Liver (tissue), 3 donors: ENCODE results near the gene MAT2B.

Source experiments
- CTCF ChIP-seq: fragments of 150-350 bp; IDR thresholded peaks from 2 replicates; pipeline ENCODE4 v1.5.1; 2017; ENCODE audit warnings: improper control_type of control experiment, low read depth, low read length; ENCODE audit not compliant: missing input control
- FOXA2 ChIP-seq: IDR thresholded peaks from 2 replicates; pipeline ENCODE4 v1.6.1; 2016; ENCODE audit warnings: antibody characterized with exemption
- JUND ChIP-seq, 2 donors: IDR thresholded peaks; 2 replicates each; pipeline ENCODE4 v1.6.1; 2016; ENCODE audit warnings: antibody characterized with exemption in 2 of 2
- TAF1 ChIP-seq: conservative IDR thresholded peaks from 2 replicates; pipeline ENCODE4 v1.6.1; 2016; ENCODE audit warnings: antibody characterized with exemption, mild to moderate bottlenecking
- TF ChIP-seq, protein P1 (sequence below): IDR thresholded peaks from 2 replicates; pipeline ENCODE4 v1.6.1; 2016; ENCODE audit warnings: antibody characterized with exemption, mild to moderate bottlenecking
- donor health status: healthy.
- donor health status: healthy.

- TF ChIP-seq JUND (IDR thresholded peaks at IDR 0.05) (peak in 1 of 2 donors; percentile 27), CTCF (no peak), FOXA2 (peak; percentile 20), TAF1 (no peak)
- TF ChIP-seq, protein P1, sequence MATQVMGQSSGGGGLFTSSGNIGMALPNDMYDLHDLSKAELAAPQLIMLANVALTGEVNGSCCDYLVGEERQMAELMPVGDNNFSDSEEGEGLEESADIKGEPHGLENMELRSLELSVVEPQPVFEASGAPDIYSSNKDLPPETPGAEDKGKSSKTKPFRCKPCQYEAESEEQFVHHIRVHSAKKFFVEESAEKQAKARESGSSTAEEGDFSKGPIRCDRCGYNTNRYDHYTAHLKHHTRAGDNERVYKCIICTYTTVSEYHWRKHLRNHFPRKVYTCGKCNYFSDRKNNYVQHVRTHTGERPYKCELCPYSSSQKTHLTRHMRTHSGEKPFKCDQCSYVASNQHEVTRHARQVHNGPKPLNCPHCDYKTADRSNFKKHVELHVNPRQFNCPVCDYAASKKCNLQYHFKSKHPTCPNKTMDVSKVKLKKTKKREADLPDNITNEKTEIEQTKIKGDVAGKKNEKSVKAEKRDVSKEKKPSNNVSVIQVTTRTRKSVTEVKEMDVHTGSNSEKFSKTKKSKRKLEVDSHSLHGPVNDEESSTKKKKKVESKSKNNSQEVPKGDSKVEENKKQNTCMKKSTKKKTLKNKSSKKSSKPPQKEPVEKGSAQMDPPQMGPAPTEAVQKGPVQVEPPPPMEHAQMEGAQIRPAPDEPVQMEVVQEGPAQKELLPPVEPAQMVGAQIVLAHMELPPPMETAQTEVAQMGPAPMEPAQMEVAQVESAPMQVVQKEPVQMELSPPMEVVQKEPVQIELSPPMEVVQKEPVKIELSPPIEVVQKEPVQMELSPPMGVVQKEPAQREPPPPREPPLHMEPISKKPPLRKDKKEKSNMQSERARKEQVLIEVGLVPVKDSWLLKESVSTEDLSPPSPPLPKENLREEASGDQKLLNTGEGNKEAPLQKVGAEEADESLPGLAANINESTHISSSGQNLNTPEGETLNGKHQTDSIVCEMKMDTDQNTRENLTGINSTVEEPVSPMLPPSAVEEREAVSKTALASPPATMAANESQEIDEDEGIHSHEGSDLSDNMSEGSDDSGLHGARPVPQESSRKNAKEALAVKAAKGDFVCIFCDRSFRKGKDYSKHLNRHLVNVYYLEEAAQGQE, result peak; percentile 12
Observed at GRCh38 chr5:163509291-163509951, 4.0 kb downstream of the MAT2B start.
